H9 (cell line): ENCODE data around the gene IRF1. TPM values are rescaled to one million over a fixed set of nuclear protein-coding genes. Genes with fewer than 3 reads are reported as not detected.

Experiments used
- DNase-seq: peaks from one replicate; pipeline ENCODE4 v3.0.0-alpha.2; 2017
- H2AFZ ChIP-seq: one replicate; pipeline ENCODE4 v1.6.1; 2013; ENCODE audit warnings: mild to moderate bottlenecking, low read length, control low read depth, moderate library complexity
- H2AK5ac ChIP-seq: 2 replicates; pipeline ENCODE4 v1.6.1; 2013; ENCODE audit warnings: low read length, control low read depth, mixed read lengths; ENCODE audit not compliant: insufficient read length
- H2BK120ac ChIP-seq: one replicate; pipeline ENCODE4 v1.6.1; 2013; ENCODE audit warnings: low read depth, mild to moderate bottlenecking, low read length, control low read depth, inconsistent platforms; ENCODE audit not compliant: poor library complexity, severe bottlenecking
- H2BK12ac ChIP-seq: 2 replicates; pipeline ENCODE4 v1.6.1; 2013; ENCODE audit warnings: low read length, control low read depth, mixed read lengths, low read depth; ENCODE audit not compliant: insufficient read length
- H2BK15ac ChIP-seq: 2 replicates; pipeline ENCODE4 v1.6.1; 2013; ENCODE audit warnings: low read depth, low read length, control low read depth
- H2BK20ac ChIP-seq: one replicate; pipeline ENCODE4 v1.6.1; 2013; ENCODE audit warnings: low read depth, mild to moderate bottlenecking, low read length, control low read depth, inconsistent platforms; ENCODE audit not compliant: poor library complexity, severe bottlenecking
- H2BK5ac ChIP-seq: 2 replicates; pipeline ENCODE4 v1.6.1; 2013; ENCODE audit warnings: low read length, control low read depth, mixed read lengths; ENCODE audit not compliant: insufficient read length
- H3K14ac ChIP-seq: 2 replicates; pipeline ENCODE4 v1.6.1; 2013; ENCODE audit warnings: low read length, control low read depth; ENCODE audit not compliant: insufficient read depth
- H3K18ac ChIP-seq: 2 replicates; pipeline ENCODE4 v1.6.1; 2013; ENCODE audit warnings: low read depth, mild to moderate bottlenecking, mixed read lengths, low read length, control low read depth; ENCODE audit not compliant: insufficient read length
- H3K23ac ChIP-seq: 2 replicates; pipeline ENCODE4 v1.6.1; 2013; ENCODE audit warnings: low read length, control low read depth, mixed read lengths, low read depth; ENCODE audit not compliant: insufficient read length
- H3K23me2 ChIP-seq: 2 replicates; pipeline ENCODE4 v1.6.1; 2013; ENCODE audit warnings: low read depth, mild to moderate bottlenecking, mixed read lengths, low read length, control low read depth; ENCODE audit not compliant: insufficient read length, poor library complexity, severe bottlenecking
- H3K27ac ChIP-seq: 2 replicates; pipeline ENCODE4 v1.5.1; 2013; ENCODE audit warnings: low read length, control low read depth, mixed read lengths, low read depth; ENCODE audit not compliant: insufficient read length
- H3K27me3 ChIP-seq: 2 replicates; pipeline ENCODE4 v1.6.1; 2013; ENCODE audit warnings: low read length, control low read depth, inconsistent platforms; ENCODE audit not compliant: insufficient read depth
- H3K4ac ChIP-seq: 2 replicates; pipeline ENCODE4 v1.6.1; 2013; ENCODE audit warnings: low read depth, mild to moderate bottlenecking, control low read depth, inconsistent platforms, low read length, moderate library complexity
- H3K4me1 ChIP-seq: 2 replicates; pipeline ENCODE4 v1.6.1; 2013; ENCODE audit warnings: low read length, control low read depth, inconsistent platforms; ENCODE audit not compliant: insufficient read depth
- H3K4me2 ChIP-seq: 2 replicates; pipeline ENCODE4 v1.6.1; 2013; ENCODE audit warnings: low read length, control low read depth, mixed read lengths; ENCODE audit not compliant: insufficient read length, insufficient read depth
- H3K56ac ChIP-seq: 2 replicates; pipeline ENCODE4 v1.6.1; 2013; ENCODE audit warnings: low read depth, mild to moderate bottlenecking, mixed read lengths, low read length, control low read depth; ENCODE audit not compliant: insufficient read length
- H3K79me1 ChIP-seq: 2 replicates; pipeline ENCODE4 v1.6.1; 2013; ENCODE audit warnings: low read depth, mild to moderate bottlenecking, moderate library complexity, low read length, control low read depth, inconsistent platforms; ENCODE audit not compliant: insufficient read depth, poor library complexity, severe bottlenecking
- H3K79me2 ChIP-seq: 2 replicates; pipeline ENCODE4 v1.6.1; 2013; ENCODE audit warnings: low read length, control low read depth, inconsistent platforms; ENCODE audit not compliant: insufficient read depth
- H3K9ac ChIP-seq: 2 replicates; pipeline ENCODE4 v1.6.1; 2013; ENCODE audit warnings: low read length, control low read depth, mixed read lengths; ENCODE audit not compliant: insufficient read length; ENCODE audit errors: extremely low read depth
- H3K9me3 ChIP-seq: one replicate; pipeline ENCODE4 v1.6.1; 2013; ENCODE audit warnings: low read depth, low read length, inconsistent platforms; ENCODE audit not compliant: control insufficient read depth
- H3T11ph ChIP-seq: one replicate; pipeline ENCODE4 v1.6.1; 2013; ENCODE audit warnings: mild to moderate bottlenecking, low read length, control low read depth, inconsistent platforms
- H4K20me1 ChIP-seq: one replicate; pipeline ENCODE4 v1.6.1; 2013; ENCODE audit not compliant: control insufficient read depth, insufficient read length, insufficient read depth
- H4K5ac ChIP-seq: 2 replicates; pipeline ENCODE4 v1.6.1; 2013; ENCODE audit warnings: low read depth, mild to moderate bottlenecking, mixed read lengths, low read length, control low read depth; ENCODE audit not compliant: insufficient read length
- H4K8ac ChIP-seq: replicated peaks from 2 replicates; pipeline ENCODE4 v1.6.1; 2013; ENCODE audit warnings: low read length, control low read depth, mixed read lengths, low read depth; ENCODE audit not compliant: insufficient read length
- H4K91ac ChIP-seq: 2 replicates; pipeline ENCODE4 v1.6.1; 2013; ENCODE audit warnings: low read depth, mild to moderate bottlenecking, moderate library complexity, mixed read lengths, low read length, control low read depth; ENCODE audit not compliant: insufficient read length
- H3K27ac Mint-ChIP-seq, 3 experiments: 2 replicates in 2 of 3; 3 replicates in 1 of 3; pipeline ENCODE4 v1.8.0; 2020 to 2021; ENCODE audit warnings: mixed read lengths in 3 of 3, mild to moderate bottlenecking in 1 of 3, moderate library complexity in 1 of 3
- H3K27me3 Mint-ChIP-seq: 2 replicates; pipeline ENCODE4 v1.8.0; 2021; ENCODE audit warnings: low read depth, mild to moderate bottlenecking, moderate library complexity, mixed read lengths
- H3K36me3 Mint-ChIP-seq, 3 experiments: 2 replicates in 2 of 3; 3 replicates in 1 of 3; pipeline ENCODE4 v1.8.0; 2020 to 2021; ENCODE audit warnings: low read depth in 3 of 3, mixed read lengths in 3 of 3; ENCODE audit not compliant: insufficient read depth in 1 of 3
- H3K4me1 Mint-ChIP-seq, 2 experiments: 2 replicates each; pipeline ENCODE4 v1.8.0; 2020; ENCODE audit warnings: mixed read lengths in 2 of 2
- H3K4me3 Mint-ChIP-seq, 2 experiments: 2 replicates in 1 of 2; 3 replicates in 1 of 2; pipeline ENCODE4 v1.8.0; 2020 to 2021; ENCODE audit warnings: mild to moderate bottlenecking in 2 of 2, mixed read lengths in 2 of 2, moderate library complexity in 1 of 2
- H3K9me3 Mint-ChIP-seq, 2 experiments: 2 replicates in 1 of 2; 3 replicates in 1 of 2; pipeline ENCODE4 v1.8.0; 2020; ENCODE audit warnings: mild to moderate bottlenecking in 2 of 2, mixed read lengths in 2 of 2, moderate library complexity in 1 of 2
- CTCF ChIP-seq: fragments of 200-600 bp; sonication (generic); conservative IDR thresholded peaks from 3 replicates; pipeline ENCODE4 v1.8.0; 2021; ENCODE audit warnings: antibody characterized with exemption, mild to moderate bottlenecking
- WGBS: extraction: QIAGEN DNeasy Blood & Tissue Kit; methylation state at CpG from one replicate; pipeline ENCODE4 v1.1.7; 2013; ENCODE audit warnings: missing lambda C conversion rate, low lambda C conversion rate, mixed read lengths; ENCODE audit not compliant: insufficient read length; ENCODE audit errors: extremely low coverage; 5-methylcytosine and 5-hydroxymethylcytosine counted together
- total RNA-seq: library from RNA; stranded (reverse); gene quantifications from 2 replicates; pipeline ENCODE4 v1.2.1, GENCODE V29; 2021

IRF1 gene
- total RNA-seq, 1 experiment from 2014 or later, result 8.7 TPM

DNA sequence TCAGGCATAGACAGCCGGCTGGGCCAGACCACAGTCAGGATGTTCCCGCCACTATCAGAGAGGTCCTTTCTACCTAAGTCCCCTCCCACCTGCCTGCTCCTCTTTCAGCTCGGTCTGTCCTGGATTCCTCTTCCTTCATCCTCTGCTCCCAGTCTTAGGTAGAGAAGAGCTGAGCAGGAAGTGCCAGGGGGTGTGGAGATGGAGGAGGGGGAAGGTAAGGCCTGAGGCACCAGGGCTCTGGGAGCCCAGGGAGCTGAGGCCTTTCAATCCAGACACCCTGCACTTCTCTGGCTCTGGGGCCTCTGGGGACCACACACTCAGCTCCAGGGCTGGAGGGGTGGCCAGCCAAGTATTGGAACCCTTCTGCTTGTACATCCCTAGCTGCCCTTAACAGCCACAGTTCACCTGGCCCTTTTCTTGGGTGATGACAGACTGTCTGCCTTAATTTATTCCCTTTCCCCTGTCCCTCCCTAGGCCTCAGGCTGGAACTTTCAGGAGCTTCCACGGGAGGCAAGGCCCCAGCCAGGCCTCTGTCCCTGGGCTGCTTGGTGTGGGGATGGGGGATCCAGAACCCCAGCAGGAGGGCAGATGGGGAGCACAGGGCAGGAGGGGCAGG lies 15.6 kb downstream of the IRF1 start:
- Histone ChIP-seq H4K5ac (no peak overlapping the region), H3K4ac (no peak overlapping the region), H3K79me1 (no peaks in the 10 kb centered on the region), H4K20me1 (no peaks in the 10 kb centered on the region), H3K4me1 (peaks cover 2% of the 10 kb centered on the region; the same call in 1 of the 2 replicates), H2BK12ac (no peak overlapping the region), H2AK5ac (no peak overlapping the region), H3T11ph (no peak overlapping the region), H3K14ac (no peak overlapping the region), H3K56ac (no peak overlapping the region), H3K23me2 (no peaks in the 10 kb centered on the region), H2BK15ac (no peak overlapping the region), H2BK20ac (no peak overlapping the region), H3K23ac (no peak overlapping the region), H2BK120ac (no peak overlapping the region), H3K27ac (no peak overlapping the region), H4K8ac (no peak overlapping the region), H3K18ac (no peak overlapping the region), H3K9ac (no peak overlapping the region), H3K9me3 (no peaks in the 10 kb centered on the region), H4K91ac (no peak overlapping the region), H2AFZ (no peak overlapping the region), H3K4me2 (no peak overlapping the region), H3K27me3 (no peaks in the 10 kb centered on the region), H2BK5ac (no peak overlapping the region), H3K79me2 (no peaks in the 10 kb centered on the region)
- Mint-ChIP-seq H3K27me3 (no peaks in the 10 kb centered on the region), H3K27ac (peak overlapping the region; percentile 7 to 55 (median 26); a peak in 4 of 7 replicates), H3K4me1 (peaks cover 15% of the 10 kb centered on the region in 2 experiments), H3K9me3 (no peaks in the 10 kb centered on the region; a peak in 1 of 5 replicates), H3K36me3 (no peaks in the 10 kb centered on the region; a peak in 1 of 7 replicates), H3K4me3 (peak overlapping the region in 1 of 2 experiments; percentile 10; a peak in 2 of 5 replicates)
- no CpG with 5 or more reads among the region's 4 CpGs for WGBS
- DNase-seq, result peak; percentile 67
- TF ChIP-seq CTCF, result no peak
